WTC11 (cell line): ENCODE results near the gene CASP8. TPM values are rescaled to one million over a fixed set of nuclear protein-coding genes. Genes with fewer than 3 reads are reported as not detected.

Experiments
- ATAC-seq: fragments of 200-7000 bp; cut with Tn5 transposase; 2 replicates; pipeline ENCODE4 v1.10.0; 2021; ENCODE audit warnings: mild to moderate bottlenecking, moderate library complexity
- CTCF ChIA-PET: fragments of 300-600 bp; sonication (Branson Sonifier 250); formaldehyde crosslinking; loops from one replicate; lab custom pipeline; 2021; ENCODE audit warnings: antibody characterized with exemption; lab: Charles Lee
- POLR2A ChIA-PET: fragments of 350-600 bp; sonication (Branson Sonifier 250); formaldehyde crosslinking; loops from one replicate; lab custom pipeline; 2021; ENCODE audit warnings: antibody characterized with exemption; lab: Charles Lee
- DNase-seq: peaks from one replicate; pipeline ENCODE4 v3.0.0; 2021; ENCODE audit warnings: low spot score
- H3K27ac Mint-ChIP-seq: 2 replicates; pipeline ENCODE4 v1.8.0; 2021; ENCODE audit warnings: mixed read lengths
- H3K27me3 Mint-ChIP-seq: 2 replicates; pipeline ENCODE4 v1.8.0; 2021; ENCODE audit warnings: low read depth, mild to moderate bottlenecking, moderate library complexity, mixed read lengths
- H3K36me3 Mint-ChIP-seq: 2 replicates; pipeline ENCODE4 v1.8.0; 2021; ENCODE audit warnings: mixed read lengths
- H3K4me1 Mint-ChIP-seq: 2 replicates; pipeline ENCODE4 v1.8.0; 2022; ENCODE audit warnings: mixed read lengths
- H3K4me3 Mint-ChIP-seq: 2 replicates; pipeline ENCODE4 v1.8.0; 2021; ENCODE audit warnings: mild to moderate bottlenecking, moderate library complexity, mixed read lengths
- H3K9me3 Mint-ChIP-seq: 2 replicates; pipeline ENCODE4 v1.8.0; 2021; ENCODE audit warnings: mixed read lengths
- CBFB ChIP-seq: sonication (generic); formaldehyde crosslinking; IDR thresholded peaks from 2 replicates; pipeline ENCODE4 v1.8.1; 2022; ENCODE audit warnings: mild to moderate bottlenecking, low read depth, missing genetic modification reagents
- CREB1 ChIP-seq: sonication (generic); formaldehyde crosslinking; IDR thresholded peaks from 2 replicates; pipeline ENCODE4 v1.8.0; 2023; ENCODE audit warnings: mild to moderate bottlenecking, missing genetic modification reagents
- EMX1 ChIP-seq: fragments of 250-450 bp; sonication (Bioruptor Pico); IDR thresholded peaks from 2 replicates; pipeline ENCODE4 v1.8.0; 2021; ENCODE audit warnings: mild to moderate bottlenecking
- GABPB1 ChIP-seq: sonication (generic); formaldehyde crosslinking; IDR thresholded peaks from 2 replicates; pipeline ENCODE4 v1.8.1; 2023; ENCODE audit warnings: mild to moderate bottlenecking, missing genetic modification reagents
- MXD4 ChIP-seq: fragments of 250-450 bp; sonication (Bioruptor Pico); IDR thresholded peaks from 2 replicates; pipeline ENCODE4 v1.8.0; 2021; ENCODE audit warnings: mild to moderate bottlenecking, moderate library complexity, borderline replicate concordance
- NFE2L1 ChIP-seq: sonication (generic); formaldehyde crosslinking; IDR thresholded peaks from 2 replicates; pipeline ENCODE4 v1.8.1; 2023; ENCODE audit warnings: missing genetic modification reagents
- NR2C2 ChIP-seq: sonication (generic); formaldehyde crosslinking; IDR thresholded peaks from 2 replicates; pipeline ENCODE4 v1.8.0; 2022; ENCODE audit warnings: mild to moderate bottlenecking, missing genetic modification reagents
- PRRX2 ChIP-seq: fragments of 250-450 bp; sonication (Bioruptor Pico); IDR thresholded peaks from 2 replicates; pipeline ENCODE4 v1.8.0; 2021; ENCODE audit warnings: mild to moderate bottlenecking
- RELA ChIP-seq: sonication (generic); formaldehyde crosslinking; IDR thresholded peaks from 2 replicates; pipeline ENCODE4 v1.8.1; 2022; ENCODE audit warnings: missing genetic modification reagents, mild to moderate bottlenecking, borderline replicate concordance
- TCF7 ChIP-seq: sonication (generic); formaldehyde crosslinking; IDR thresholded peaks from 2 replicates; pipeline ENCODE4 v1.8.0; 2022; ENCODE audit warnings: mild to moderate bottlenecking, low read depth, missing genetic modification reagents, moderate library complexity
- ZBTB21 ChIP-seq: sonication (generic); formaldehyde crosslinking; IDR thresholded peaks from 2 replicates; pipeline ENCODE4 v1.8.1; 2023; ENCODE audit warnings: mild to moderate bottlenecking, missing genetic modification reagents, borderline replicate concordance
- total RNA-seq: library from RNA; stranded (reverse); gene quantifications from 3 replicates; pipeline ENCODE4 v1.2.3, GENCODE V29; 2021
- TF ChIP-seq, protein P1 (sequence below): fragments of 250-450 bp; sonication (Bioruptor Pico); IDR thresholded peaks from 2 replicates; pipeline ENCODE4 v1.9.0; 2021; ENCODE audit warnings: moderate library complexity, mild to moderate bottlenecking, inconsistent platforms, borderline replicate concordance
- TF ChIP-seq, protein P2 (sequence below): sonication (generic); formaldehyde crosslinking; IDR thresholded peaks from 2 replicates; pipeline ENCODE4 v1.8.1; 2023; ENCODE audit warnings: mild to moderate bottlenecking, missing genetic modification reagents, moderate library complexity
- TF ChIP-seq, protein P3 (sequence below): sonication (generic); formaldehyde crosslinking; IDR thresholded peaks from 2 replicates; pipeline ENCODE4 v1.8.1; 2022; ENCODE audit warnings: low read depth, mild to moderate bottlenecking, moderate library complexity, missing genetic modification reagents, borderline replicate concordance
- TF ChIP-seq, protein P4 (sequence below): sonication (generic); formaldehyde crosslinking; IDR thresholded peaks from 2 replicates; pipeline ENCODE4 v1.8.0; 2023; ENCODE audit warnings: missing genetic modification reagents
- TF ChIP-seq, protein P5 (sequence below): sonication (generic); formaldehyde crosslinking; IDR thresholded peaks from 2 replicates; pipeline ENCODE4 v1.8.0; 2022; ENCODE audit warnings: mild to moderate bottlenecking, missing genetic modification reagents
- TF ChIP-seq, protein P6 (sequence below): sonication (generic); formaldehyde crosslinking; IDR thresholded peaks from 2 replicates; pipeline ENCODE4 v1.8.0; 2022; ENCODE audit warnings: mild to moderate bottlenecking, missing genetic modification reagents
- TF ChIP-seq, protein P7 (sequence below): fragments of 250-450 bp; sonication (Bioruptor Pico); IDR thresholded peaks from 2 replicates; pipeline ENCODE4 v1.9.0; 2021; ENCODE audit warnings: mild to moderate bottlenecking, borderline replicate concordance
- TF ChIP-seq, protein P8 (sequence below): fragments of 250-450 bp; sonication (Bioruptor Pico); IDR thresholded peaks from 2 replicates; pipeline ENCODE4 v1.9.0; 2021; ENCODE audit warnings: mild to moderate bottlenecking

CASP8 gene
- total RNA-seq, 1 experiment from 2014 or later, result 4.4 TPM

DNA sequence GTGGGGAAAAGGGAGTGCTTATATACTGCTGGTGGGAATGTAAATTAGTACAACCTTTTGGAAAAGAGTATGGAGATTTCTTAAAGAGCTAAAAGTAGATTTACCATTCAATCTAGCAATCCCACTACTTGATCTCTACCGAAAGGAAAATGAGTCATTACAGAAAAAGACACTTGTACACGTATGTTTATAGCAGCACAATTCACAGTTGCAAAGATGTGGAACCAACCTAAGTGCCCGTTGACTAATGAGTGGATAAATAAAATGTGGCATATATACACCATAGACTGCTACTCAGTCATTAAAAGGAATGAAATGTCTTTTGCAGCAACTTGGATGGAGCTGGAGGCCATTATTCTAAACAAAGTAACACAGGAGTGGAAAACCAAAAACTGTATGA is 67.3 kb downstream of the CASP8 start:
- no peak for DNase-seq
- Mint-ChIP-seq H3K36me3 (peaks cover 13% of the 10 kb centered on the region), H3K4me1 (no peaks in the 10 kb centered on the region), H3K9me3 (peaks cover 48% of the 10 kb centered on the region), H3K4me3 (no peak overlapping the region), H3K27me3 (no peaks in the 10 kb centered on the region; the same call in 1 of the 2 replicates), H3K27ac (no peak overlapping the region)
- CTCF ChIA-PET, result no interaction called here
- no peak for ATAC-seq
- TF ChIP-seq MXD4 (CRISPR knock-in tag) (no peak), CREB1 (CRISPR knock-in tag) (no peak), TCF7 (CRISPR knock-in tag) (no peak), NFE2L1 (CRISPR knock-in tag) (no peak)
- TF ChIP-seq, protein P1, sequence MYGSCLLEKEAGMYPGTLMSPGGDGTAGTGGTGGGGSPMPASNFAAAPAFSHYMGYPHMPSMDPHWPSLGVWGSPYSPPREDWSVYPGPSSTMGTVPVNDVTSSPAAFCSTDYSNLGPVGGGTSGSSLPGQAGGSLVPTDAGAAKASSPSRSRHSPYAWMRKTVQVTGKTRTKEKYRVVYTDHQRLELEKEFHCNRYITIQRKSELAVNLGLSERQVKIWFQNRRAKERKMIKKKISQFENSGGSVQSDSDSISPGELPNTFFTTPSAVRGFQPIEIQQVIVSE, result no peak
- TF ChIP-seq, protein P2, sequence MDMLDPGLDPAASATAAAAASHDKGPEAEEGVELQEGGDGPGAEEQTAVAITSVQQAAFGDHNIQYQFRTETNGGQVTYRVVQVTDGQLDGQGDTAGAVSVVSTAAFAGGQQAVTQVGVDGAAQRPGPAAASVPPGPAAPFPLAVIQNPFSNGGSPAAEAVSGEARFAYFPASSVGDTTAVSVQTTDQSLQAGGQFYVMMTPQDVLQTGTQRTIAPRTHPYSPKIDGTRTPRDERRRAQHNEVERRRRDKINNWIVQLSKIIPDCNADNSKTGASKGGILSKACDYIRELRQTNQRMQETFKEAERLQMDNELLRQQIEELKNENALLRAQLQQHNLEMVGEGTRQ, result no peak
- TF ChIP-seq, protein P3, sequence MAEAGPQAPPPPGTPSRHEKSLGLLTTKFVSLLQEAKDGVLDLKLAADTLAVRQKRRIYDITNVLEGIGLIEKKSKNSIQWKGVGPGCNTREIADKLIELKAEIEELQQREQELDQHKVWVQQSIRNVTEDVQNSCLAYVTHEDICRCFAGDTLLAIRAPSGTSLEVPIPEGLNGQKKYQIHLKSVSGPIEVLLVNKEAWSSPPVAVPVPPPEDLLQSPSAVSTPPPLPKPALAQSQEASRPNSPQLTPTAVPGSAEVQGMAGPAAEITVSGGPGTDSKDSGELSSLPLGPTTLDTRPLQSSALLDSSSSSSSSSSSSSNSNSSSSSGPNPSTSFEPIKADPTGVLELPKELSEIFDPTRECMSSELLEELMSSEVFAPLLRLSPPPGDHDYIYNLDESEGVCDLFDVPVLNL (CRISPR knock-in tag), result no peak
- POLR2A ChIA-PET, result no interaction called here

DNA sequence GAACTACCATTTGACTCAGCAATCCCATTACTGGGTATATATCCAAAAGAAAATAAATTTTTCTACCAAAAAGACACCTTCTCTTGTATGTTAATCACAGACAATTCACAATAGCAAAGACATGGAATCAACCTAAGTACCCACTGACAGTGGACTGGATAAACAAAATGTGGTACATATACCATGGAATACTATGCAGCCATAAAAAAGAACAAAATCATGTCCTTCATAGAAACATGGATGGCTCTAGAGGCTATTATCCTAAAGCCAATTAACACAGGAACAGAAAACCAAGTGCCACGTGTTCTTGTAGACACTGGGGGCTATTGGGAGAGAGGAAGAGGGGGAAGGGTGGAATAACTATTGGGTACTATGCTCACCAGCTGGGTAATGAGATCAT is 69.1 kb downstream of the CASP8 start:
- 0 out of 2 replicates have a peak, but pooled peaks cover under 1% of the 10 kb centered on the region for H3K36me3 Mint-ChIP-seq

More for the DNA sequence above, 69.1 kb downstream of the CASP8 start:
- CTCF ChIA-PET, result interaction anchor here (1.2 kb wide), 1 partner anchor 53 kb away, joined by 3 read pairs; no protein-coding TSS in a partner anchor
- no peak for ATAC-seq
- TF ChIP-seq RELA (CRISPR knock-in tag), result no peak
- TF ChIP-seq, protein P4, sequence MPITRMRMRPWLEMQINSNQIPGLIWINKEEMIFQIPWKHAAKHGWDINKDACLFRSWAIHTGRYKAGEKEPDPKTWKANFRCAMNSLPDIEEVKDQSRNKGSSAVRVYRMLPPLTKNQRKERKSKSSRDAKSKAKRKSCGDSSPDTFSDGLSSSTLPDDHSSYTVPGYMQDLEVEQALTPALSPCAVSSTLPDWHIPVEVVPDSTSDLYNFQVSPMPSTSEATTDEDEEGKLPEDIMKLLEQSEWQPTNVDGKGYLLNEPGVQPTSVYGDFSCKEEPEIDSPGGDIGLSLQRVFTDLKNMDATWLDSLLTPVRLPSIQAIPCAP (CRISPR knock-in tag), result no peak
- TF ChIP-seq NFE2L1 (CRISPR knock-in tag), result no peak
- TF ChIP-seq TCF7 (CRISPR knock-in tag), result no peak
- TF ChIP-seq, protein P5, sequence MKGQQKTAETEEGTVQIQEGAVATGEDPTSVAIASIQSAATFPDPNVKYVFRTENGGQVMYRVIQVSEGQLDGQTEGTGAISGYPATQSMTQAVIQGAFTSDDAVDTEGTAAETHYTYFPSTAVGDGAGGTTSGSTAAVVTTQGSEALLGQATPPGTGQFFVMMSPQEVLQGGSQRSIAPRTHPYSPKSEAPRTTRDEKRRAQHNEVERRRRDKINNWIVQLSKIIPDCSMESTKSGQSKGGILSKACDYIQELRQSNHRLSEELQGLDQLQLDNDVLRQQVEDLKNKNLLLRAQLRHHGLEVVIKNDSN (CRISPR knock-in tag), result no peak
- TF ChIP-seq PRRX2 (CRISPR knock-in tag), result no peak
- TF ChIP-seq NR2C2, result no peak
- TF ChIP-seq GABPB1 (CRISPR knock-in tag), result no peak
- TF ChIP-seq ZBTB21 (CRISPR knock-in tag), result no peak
- no peak for TF ChIP-seq CBFB
- no peak for TF ChIP-seq MXD4 (CRISPR knock-in tag)
- TF ChIP-seq, protein P6, sequence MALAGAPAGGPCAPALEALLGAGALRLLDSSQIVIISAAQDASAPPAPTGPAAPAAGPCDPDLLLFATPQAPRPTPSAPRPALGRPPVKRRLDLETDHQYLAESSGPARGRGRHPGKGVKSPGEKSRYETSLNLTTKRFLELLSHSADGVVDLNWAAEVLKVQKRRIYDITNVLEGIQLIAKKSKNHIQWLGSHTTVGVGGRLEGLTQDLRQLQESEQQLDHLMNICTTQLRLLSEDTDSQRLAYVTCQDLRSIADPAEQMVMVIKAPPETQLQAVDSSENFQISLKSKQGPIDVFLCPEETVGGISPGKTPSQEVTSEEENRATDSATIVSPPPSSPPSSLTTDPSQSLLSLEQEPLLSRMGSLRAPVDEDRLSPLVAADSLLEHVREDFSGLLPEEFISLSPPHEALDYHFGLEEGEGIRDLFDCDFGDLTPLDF (CRISPR knock-in tag), result no peak
- TF ChIP-seq, protein P7, sequence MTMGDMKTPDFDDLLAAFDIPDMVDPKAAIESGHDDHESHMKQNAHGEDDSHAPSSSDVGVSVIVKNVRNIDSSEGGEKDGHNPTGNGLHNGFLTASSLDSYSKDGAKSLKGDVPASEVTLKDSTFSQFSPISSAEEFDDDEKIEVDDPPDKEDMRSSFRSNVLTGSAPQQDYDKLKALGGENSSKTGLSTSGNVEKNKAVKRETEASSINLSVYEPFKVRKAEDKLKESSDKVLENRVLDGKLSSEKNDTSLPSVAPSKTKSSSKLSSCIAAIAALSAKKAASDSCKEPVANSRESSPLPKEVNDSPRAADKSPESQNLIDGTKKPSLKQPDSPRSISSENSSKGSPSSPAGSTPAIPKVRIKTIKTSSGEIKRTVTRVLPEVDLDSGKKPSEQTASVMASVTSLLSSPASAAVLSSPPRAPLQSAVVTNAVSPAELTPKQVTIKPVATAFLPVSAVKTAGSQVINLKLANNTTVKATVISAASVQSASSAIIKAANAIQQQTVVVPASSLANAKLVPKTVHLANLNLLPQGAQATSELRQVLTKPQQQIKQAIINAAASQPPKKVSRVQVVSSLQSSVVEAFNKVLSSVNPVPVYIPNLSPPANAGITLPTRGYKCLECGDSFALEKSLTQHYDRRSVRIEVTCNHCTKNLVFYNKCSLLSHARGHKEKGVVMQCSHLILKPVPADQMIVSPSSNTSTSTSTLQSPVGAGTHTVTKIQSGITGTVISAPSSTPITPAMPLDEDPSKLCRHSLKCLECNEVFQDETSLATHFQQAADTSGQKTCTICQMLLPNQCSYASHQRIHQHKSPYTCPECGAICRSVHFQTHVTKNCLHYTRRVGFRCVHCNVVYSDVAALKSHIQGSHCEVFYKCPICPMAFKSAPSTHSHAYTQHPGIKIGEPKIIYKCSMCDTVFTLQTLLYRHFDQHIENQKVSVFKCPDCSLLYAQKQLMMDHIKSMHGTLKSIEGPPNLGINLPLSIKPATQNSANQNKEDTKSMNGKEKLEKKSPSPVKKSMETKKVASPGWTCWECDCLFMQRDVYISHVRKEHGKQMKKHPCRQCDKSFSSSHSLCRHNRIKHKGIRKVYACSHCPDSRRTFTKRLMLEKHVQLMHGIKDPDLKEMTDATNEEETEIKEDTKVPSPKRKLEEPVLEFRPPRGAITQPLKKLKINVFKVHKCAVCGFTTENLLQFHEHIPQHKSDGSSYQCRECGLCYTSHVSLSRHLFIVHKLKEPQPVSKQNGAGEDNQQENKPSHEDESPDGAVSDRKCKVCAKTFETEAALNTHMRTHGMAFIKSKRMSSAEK (CRISPR knock-in tag), result no peak
- TF ChIP-seq, protein P8, sequence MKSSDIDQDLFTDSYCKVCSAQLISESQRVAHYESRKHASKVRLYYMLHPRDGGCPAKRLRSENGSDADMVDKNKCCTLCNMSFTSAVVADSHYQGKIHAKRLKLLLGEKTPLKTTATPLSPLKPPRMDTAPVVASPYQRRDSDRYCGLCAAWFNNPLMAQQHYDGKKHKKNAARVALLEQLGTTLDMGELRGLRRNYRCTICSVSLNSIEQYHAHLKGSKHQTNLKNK, result no peak
- TF ChIP-seq, protein P2, result no peak
- TF ChIP-seq EMX1 (CRISPR knock-in tag), result no peak
- TF ChIP-seq, all 79 proteins: peak for 0
- peaks cover 43% of the 10 kb centered on the region for H3K9me3 Mint-ChIP-seq
- no peak overlapping the region for H3K27ac Mint-ChIP-seq
- no peak for DNase-seq
- POLR2A ChIA-PET, result no interaction called here
- no peaks in the 10 kb centered on the region for H3K4me1 Mint-ChIP-seq
- no peaks in the 10 kb centered on the region; the same call in 1 of the 2 replicates for H3K27me3 Mint-ChIP-seq
- H3K4me3 Mint-ChIP-seq, result no peak overlapping the region
